ENCODE measurements around the gene RRAGC. TPM values are rescaled to one million over a fixed set of nuclear protein-coding genes. Genes with fewer than 3 reads are reported as not detected.
"Not testable (repeated sequence)": the region's sequence is repeated elsewhere in the genome, so short reads cannot be mapped to it uniquely, and the experiment has no call there.

The RRAGC gene
- total and polyA plus RNA-seq, 2 donors (not counting 3 experiments of a cell fraction or from before 2014, with no cell fraction given): 24.1 to 40.1 TPM

- peak; percentile 53 for FAIRE-seq
- no TSS peak for BruUV-seq (replicated peaks)
- POLR2A ChIA-PET: no interaction called here
- Histone ChIP-seq H3K36me3 (ENCODE audit: control insufficient read depth in 2 of 2, extremely low read depth in 1 of 2, insufficient read depth in 2 of 2, low read length in 2 of 2) (peaks cover 14 to 15% of the 10 kb centered on the region in 2 experiments), H2AFZ (ENCODE audit: low read depth, low read length) (no peak overlapping the region), H3K4me2 (ENCODE audit: insufficient read depth, low read length) (peak overlapping the region; percentile 42), H3K9me3 (replicated peaks; ENCODE audit: control insufficient read depth, insufficient read depth, low read length) (no peaks in the 10 kb centered on the region), H3K4me1 (ENCODE audit: control insufficient read depth, extremely low read depth, insufficient read depth, low read length) (peaks cover 17% of the 10 kb centered on the region), H3K9ac (replicated peaks; ENCODE audit: extremely low read depth, insufficient read depth, low read length) (no peak overlapping the region), H3K27me3 (ENCODE audit: control insufficient read depth in 2 of 2, insufficient read depth in 2 of 2, low read length in 2 of 2) (no peaks in the 10 kb centered on the region), H4K20me1 (replicated peaks; ENCODE audit: control insufficient read depth, extremely low read depth, insufficient read depth, low read length) (peaks cover 3% of the 10 kb centered on the region), H3K4me3 (replicated peaks in 1 of 3; ENCODE audit: insufficient read depth in 1 of 3, low read depth in 1 of 3, low read length in 3 of 3) (no peak overlapping the region), H3K27ac (ENCODE audit: insufficient read depth, low read depth, low read length) (no peak overlapping the region), H3K79me2 (ENCODE audit: control insufficient read depth, insufficient read depth, low read length) (no peaks in the 10 kb centered on the region), H3K9me1 (replicated peaks; ENCODE audit: control insufficient read depth, extremely low read depth, insufficient read depth, low read length) (no peaks in the 10 kb centered on the region)
- dilution Hi-C loops (cut with MboI; ENCODE audit: extremely low pct_ligation_motif_present, low sequenced_read_pairs): no loop called here
- CTCF ChIA-PET: interaction anchor here (0.6 kb wide), 1 partner anchor 47 kb away, joined by 4 read pairs; no protein-coding TSS in a partner anchor
- DNase-seq (ENCODE audit: low read depth, low spot score): peak; percentile 55
- intact Hi-C loops (cut with micrococcal nuclease): no loop called here
- TF ChIP-seq MYC (IDR thresholded peaks at IDR 0.05; ENCODE audit: low read depth, low read length): no peak
- no peak for TF ChIP-seq JUN (IDR thresholded peaks at IDR 0.05; ENCODE audit: borderline replicate concordance, insufficient read depth, insufficient read length, low read depth)
- no peak for TF ChIP-seq FOS (IDR thresholded peaks at IDR 0.05; ENCODE audit: borderline replicate concordance, insufficient read depth, low read length)
- TF ChIP-seq, protein P1, sequence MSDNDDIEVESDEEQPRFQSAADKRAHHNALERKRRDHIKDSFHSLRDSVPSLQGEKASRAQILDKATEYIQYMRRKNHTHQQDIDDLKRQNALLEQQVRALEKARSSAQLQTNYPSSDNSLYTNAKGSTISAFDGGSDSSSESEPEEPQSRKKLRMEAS (IDR thresholded peaks at IDR 0.05; ENCODE audit: insufficient read depth, insufficient read length): no peak
- no peak for TF ChIP-seq CTCF (IDR thresholded peaks at IDR 0.05; ENCODE audit: extremely low read depth in 1 of 2, insufficient read depth in 1 of 2, low read depth in 1 of 2, low read length in 2 of 2)
Observed at GRCh38 chr1:38840281-38840680, 19.3 kb downstream of the RRAGC start.

DNA sequence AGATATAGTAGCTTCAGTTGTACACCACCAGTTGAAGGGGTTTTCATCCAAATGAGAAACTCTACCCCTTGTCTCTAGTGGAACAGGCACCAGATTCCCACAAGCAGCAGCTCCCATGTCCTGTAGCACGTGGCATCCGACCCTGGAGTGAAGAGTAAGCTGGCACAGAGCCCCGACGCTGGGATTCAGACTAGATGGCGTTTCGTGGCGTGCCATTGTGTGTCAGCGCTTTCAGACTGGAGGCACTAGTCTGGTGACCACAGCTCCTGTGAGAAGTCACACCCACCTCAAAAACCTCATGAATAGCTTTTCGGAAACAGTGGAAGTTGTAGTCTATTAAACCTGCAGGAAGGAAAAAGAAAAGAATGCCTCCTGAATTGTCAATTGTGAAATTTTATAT, 20.2 kb downstream of the RRAGC start:
- no peak overlapping the region for H2AFZ ChIP-seq (ENCODE audit: low read depth, low read length)
- H3K4me1 ChIP-seq (ENCODE audit: control insufficient read depth, extremely low read depth, insufficient read depth, low read length): peaks cover 17% of the 10 kb centered on the region
- no peak overlapping the region for H3K4me3 ChIP-seq (replicated peaks in 1 of 3; ENCODE audit: insufficient read depth in 1 of 3, low read depth in 1 of 3, low read length in 3 of 3)
- H3K79me2 ChIP-seq (ENCODE audit: control insufficient read depth, insufficient read depth, low read length): no peaks in the 10 kb centered on the region
- H3K36me3 ChIP-seq (ENCODE audit: control insufficient read depth in 2 of 2, extremely low read depth in 1 of 2, insufficient read depth in 2 of 2, low read length in 2 of 2): peaks cover 12 to 15% of the 10 kb centered on the region in 2 experiments
- H3K4me2 ChIP-seq (ENCODE audit: insufficient read depth, low read length): no peak overlapping the region
- ChIA-PET CTCF (interaction anchor here (0.7 to 1.0 kb wide), 2 partner anchors 253 to 1232 kb away, joined by 3 to 5 read pairs; no protein-coding TSS in a partner anchor), POLR2A (no interaction called here)
- H3K9ac ChIP-seq (replicated peaks; ENCODE audit: extremely low read depth, insufficient read depth, low read length): no peak overlapping the region
- H3K9me3 ChIP-seq (replicated peaks; ENCODE audit: control insufficient read depth, insufficient read depth, low read length): no peaks in the 10 kb centered on the region
- dilution Hi-C loops (cut with MboI; ENCODE audit: extremely low pct_ligation_motif_present, low sequenced_read_pairs): no loop called here
- no peak for TF ChIP-seq CTCF (IDR thresholded peaks at IDR 0.05; ENCODE audit: extremely low read depth in 1 of 2, insufficient read depth in 1 of 2, low read depth in 1 of 2, low read length in 2 of 2)
- FAIRE-seq (no peak), DNase-seq (ENCODE audit: low read depth, low spot score) (peak; percentile 40)
- H3K27ac ChIP-seq (ENCODE audit: insufficient read depth, low read depth, low read length): no peak overlapping the region
- intact Hi-C loops (cut with micrococcal nuclease): loop anchor here (10.0 kb wide), 1 partner anchor 725 kb away; no protein-coding TSS in a partner anchor
- no TSS peak for BruUV-seq (replicated peaks)
- H4K20me1 ChIP-seq (replicated peaks; ENCODE audit: control insufficient read depth, extremely low read depth, insufficient read depth, low read length): peaks cover 3% of the 10 kb centered on the region
- no peaks in the 10 kb centered on the region for H3K9me1 ChIP-seq (replicated peaks; ENCODE audit: control insufficient read depth, extremely low read depth, insufficient read depth, low read length)
- H3K27me3 ChIP-seq (ENCODE audit: control insufficient read depth in 2 of 2, insufficient read depth in 2 of 2, low read length in 2 of 2): peaks cover 0 to 3% of the 10 kb centered on the region in 2 experiments

- H3K27ac ChIP-seq (ENCODE audit: insufficient read depth, low read depth, low read length): not testable (repeated sequence)
Observed at GRCh38 chr1:38836316-38836715, 23.3 kb downstream of the RRAGC start.

More at GRCh38 chr1:38836316-38836715, 23.3 kb downstream of the RRAGC start:
- H3K9ac ChIP-seq (replicated peaks; ENCODE audit: extremely low read depth, insufficient read depth, low read length); dilution Hi-C loops (cut with MboI; ENCODE audit: extremely low pct_ligation_motif_present, low sequenced_read_pairs); H3K4me3 ChIP-seq (replicated peaks in 1 of 3; ENCODE audit: insufficient read depth in 1 of 3, low read depth in 1 of 3, low read length in 3 of 3); H2AFZ ChIP-seq (ENCODE audit: low read depth, low read length); H4K20me1 ChIP-seq (replicated peaks; ENCODE audit: control insufficient read depth, extremely low read depth, insufficient read depth, low read length); H3K4me2 ChIP-seq (ENCODE audit: insufficient read depth, low read length); FAIRE-seq; H3K9me3 ChIP-seq (replicated peaks; ENCODE audit: control insufficient read depth, insufficient read depth, low read length); BruUV-seq (replicated peaks); POLR2A ChIA-PET; H3K9me1 ChIP-seq (replicated peaks; ENCODE audit: control insufficient read depth, extremely low read depth, insufficient read depth, low read length); H3K36me3 ChIP-seq (ENCODE audit: control insufficient read depth in 2 of 2, extremely low read depth in 1 of 2, insufficient read depth in 2 of 2, low read length in 2 of 2); DNase-seq (ENCODE audit: low read depth, low spot score); H3K79me2 ChIP-seq (ENCODE audit: control insufficient read depth, insufficient read depth, low read length): not testable (repeated sequence)
- Histone ChIP-seq H3K4me1 (ENCODE audit: control insufficient read depth, extremely low read depth, insufficient read depth, low read length) (peaks cover 17% of the 10 kb centered on the region), H3K27me3 (ENCODE audit: control insufficient read depth in 2 of 2, insufficient read depth in 2 of 2, low read length in 2 of 2) (peaks cover 15 to 18% of the 10 kb centered on the region in 2 experiments)
- intact Hi-C loops (cut with micrococcal nuclease): loop anchor here (10.0 kb wide), 1 partner anchor 722 kb away; no protein-coding TSS in a partner anchor
- CTCF ChIA-PET: interaction anchor here (1.0 to 2.8 kb wide), 2 partner anchors 12 to 228 kb away, joined by 4 to 26 read pairs; no protein-coding TSS in a partner anchor

Measured in endothelial cell of umbilical vein (primary cell).